SK-N-SH (cell line): ENCODE data around the gene GLG1.

Experiments used
- CHD2 ChIP-seq: fragments of 150-350 bp; IDR thresholded peaks from 2 replicates; pipeline ENCODE4 v1.6.1; 2018; ENCODE audit warnings: low read length; ENCODE audit not compliant: partially characterized antibody
- EP300 ChIP-seq, 2 experiments: IDR thresholded peaks; 2 replicates each; pipeline versions ENCODE4 v1.4.0 to v1.6.1; 2012; ENCODE audit warnings: borderline replicate concordance in 1 of 2, low read depth in 1 of 2, low read length in 1 of 2
- EZH2phosphoT487 ChIP-seq: fragments of 200-600 bp; sonication (generic); IDR thresholded peaks from 2 replicates; pipeline ENCODE4 v1.6.1; 2017; ENCODE audit warnings: low read depth, mixed run types, mild to moderate bottlenecking, antibody characterized with exemption, moderate library complexity, borderline replicate concordance
- FOXM1 ChIP-seq: IDR thresholded peaks from 2 replicates; pipeline ENCODE4 v1.4.0; 2012; ENCODE audit warnings: low read depth, mild to moderate bottlenecking
- POLR2AphosphoS5 ChIP-seq: IDR thresholded peaks from 2 replicates; pipeline ENCODE4 v1.6.1; 2012; ENCODE audit warnings: low read depth, low read length
- RCOR1 ChIP-seq: fragments of 150-350 bp; IDR thresholded peaks from 2 replicates; pipeline ENCODE4 v1.6.1; 2017; ENCODE audit warnings: antibody characterized with exemption, low read length
- TCF12 ChIP-seq: IDR thresholded peaks from 2 replicates; pipeline ENCODE4 v1.4.0; 2012
- TEAD4 ChIP-seq: IDR thresholded peaks from 2 replicates; pipeline ENCODE4 v1.4.0; 2012; ENCODE audit warnings: mild to moderate bottlenecking, borderline replicate concordance; ENCODE audit not compliant: insufficient read depth
- TF ChIP-seq, protein P1 (sequence below): fragments of 200-600 bp; sonication (generic); IDR thresholded peaks from 2 replicates; pipeline ENCODE4 v1.6.1; 2017; ENCODE audit warnings: antibody characterized with exemption, mild to moderate bottlenecking, moderate library complexity
- TF ChIP-seq, protein P2 (sequence below): IDR thresholded peaks from 2 replicates; pipeline ENCODE4; 2012
- TF ChIP-seq, protein P3 (sequence below): IDR thresholded peaks from 2 replicates; pipeline ENCODE4 v1.4.0; 2012; ENCODE audit warnings: low read depth, borderline replicate concordance

DNA sequence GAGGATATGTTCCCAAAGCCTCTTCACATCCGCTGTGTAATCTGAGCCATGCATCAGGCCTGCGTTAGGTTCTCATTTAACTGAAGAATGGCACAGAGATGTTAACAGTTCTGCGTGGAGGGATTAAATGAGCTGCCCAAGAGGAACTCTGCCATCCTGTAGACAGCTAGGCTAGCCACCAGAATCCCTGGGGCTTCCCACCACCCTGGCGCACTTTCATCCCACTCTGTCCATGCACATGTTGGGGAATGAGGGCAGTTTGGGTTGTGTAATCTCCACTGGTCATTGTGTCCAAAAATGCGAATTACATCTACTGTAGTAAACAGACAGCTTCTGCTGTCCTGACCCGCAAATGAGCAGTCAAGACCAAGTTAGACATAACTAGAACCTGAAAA, 1.0 kb upstream of the GLG1 start:
- TF ChIP-seq CHD2, result no peak
- TF ChIP-seq, protein P1, sequence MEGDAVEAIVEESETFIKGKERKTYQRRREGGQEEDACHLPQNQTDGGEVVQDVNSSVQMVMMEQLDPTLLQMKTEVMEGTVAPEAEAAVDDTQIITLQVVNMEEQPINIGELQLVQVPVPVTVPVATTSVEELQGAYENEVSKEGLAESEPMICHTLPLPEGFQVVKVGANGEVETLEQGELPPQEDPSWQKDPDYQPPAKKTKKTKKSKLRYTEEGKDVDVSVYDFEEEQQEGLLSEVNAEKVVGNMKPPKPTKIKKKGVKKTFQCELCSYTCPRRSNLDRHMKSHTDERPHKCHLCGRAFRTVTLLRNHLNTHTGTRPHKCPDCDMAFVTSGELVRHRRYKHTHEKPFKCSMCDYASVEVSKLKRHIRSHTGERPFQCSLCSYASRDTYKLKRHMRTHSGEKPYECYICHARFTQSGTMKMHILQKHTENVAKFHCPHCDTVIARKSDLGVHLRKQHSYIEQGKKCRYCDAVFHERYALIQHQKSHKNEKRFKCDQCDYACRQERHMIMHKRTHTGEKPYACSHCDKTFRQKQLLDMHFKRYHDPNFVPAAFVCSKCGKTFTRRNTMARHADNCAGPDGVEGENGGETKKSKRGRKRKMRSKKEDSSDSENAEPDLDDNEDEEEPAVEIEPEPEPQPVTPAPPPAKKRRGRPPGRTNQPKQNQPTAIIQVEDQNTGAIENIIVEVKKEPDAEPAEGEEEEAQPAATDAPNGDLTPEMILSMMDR, result no peak
- no peak for TF ChIP-seq TCF12
- no peak for TF ChIP-seq FOXM1
- TF ChIP-seq, protein P2, sequence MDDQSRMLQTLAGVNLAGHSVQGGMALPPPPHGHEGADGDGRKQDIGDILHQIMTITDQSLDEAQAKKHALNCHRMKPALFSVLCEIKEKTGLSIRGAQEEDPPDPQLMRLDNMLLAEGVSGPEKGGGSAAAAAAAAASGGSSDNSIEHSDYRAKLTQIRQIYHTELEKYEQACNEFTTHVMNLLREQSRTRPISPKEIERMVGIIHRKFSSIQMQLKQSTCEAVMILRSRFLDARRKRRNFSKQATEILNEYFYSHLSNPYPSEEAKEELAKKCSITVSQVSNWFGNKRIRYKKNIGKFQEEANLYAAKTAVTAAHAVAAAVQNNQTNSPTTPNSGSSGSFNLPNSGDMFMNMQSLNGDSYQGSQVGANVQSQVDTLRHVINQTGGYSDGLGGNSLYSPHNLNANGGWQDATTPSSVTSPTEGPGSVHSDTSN, result no peak
- TF ChIP-seq POLR2AphosphoS5, result no peak
- TF ChIP-seq EP300 (IDR thresholded peaks at IDR 0.05; ENCODE audit: borderline replicate concordance in 1 of 2, low read depth in 1 of 2, low read length in 1 of 2), result no peak
- TF ChIP-seq, protein P3, sequence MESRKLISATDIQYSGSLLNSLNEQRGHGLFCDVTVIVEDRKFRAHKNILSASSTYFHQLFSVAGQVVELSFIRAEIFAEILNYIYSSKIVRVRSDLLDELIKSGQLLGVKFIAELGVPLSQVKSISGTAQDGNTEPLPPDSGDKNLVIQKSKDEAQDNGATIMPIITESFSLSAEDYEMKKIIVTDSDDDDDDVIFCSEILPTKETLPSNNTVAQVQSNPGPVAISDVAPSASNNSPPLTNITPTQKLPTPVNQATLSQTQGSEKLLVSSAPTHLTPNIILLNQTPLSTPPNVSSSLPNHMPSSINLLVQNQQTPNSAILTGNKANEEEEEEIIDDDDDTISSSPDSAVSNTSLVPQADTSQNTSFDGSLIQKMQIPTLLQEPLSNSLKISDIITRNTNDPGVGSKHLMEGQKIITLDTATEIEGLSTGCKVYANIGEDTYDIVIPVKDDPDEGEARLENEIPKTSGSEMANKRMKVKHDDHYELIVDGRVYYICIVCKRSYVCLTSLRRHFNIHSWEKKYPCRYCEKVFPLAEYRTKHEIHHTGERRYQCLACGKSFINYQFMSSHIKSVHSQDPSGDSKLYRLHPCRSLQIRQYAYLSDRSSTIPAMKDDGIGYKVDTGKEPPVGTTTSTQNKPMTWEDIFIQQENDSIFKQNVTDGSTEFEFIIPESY, result no peak
- no peak for TF ChIP-seq EZH2phosphoT487
- no peak for TF ChIP-seq TEAD4
- no peak for TF ChIP-seq RCOR1
